GM10266 (cell line): Measurements from ENCODE around the gene UBXN10.

Experiments
- DNase-seq: peaks from one replicate; pipeline ENCODE4 v3.0.0; 2012; ENCODE audit errors: extremely low spot score
- TF ChIP-seq, protein P1 (sequence below): IDR thresholded peaks from 2 replicates; pipeline ENCODE4 v1.5.1; 2012; ENCODE audit warnings: mild to moderate bottlenecking, low read depth; ENCODE audit not compliant: control insufficient read depth, insufficient read depth; ENCODE audit errors: missing control alignments

UBXN10 gene

DNA sequence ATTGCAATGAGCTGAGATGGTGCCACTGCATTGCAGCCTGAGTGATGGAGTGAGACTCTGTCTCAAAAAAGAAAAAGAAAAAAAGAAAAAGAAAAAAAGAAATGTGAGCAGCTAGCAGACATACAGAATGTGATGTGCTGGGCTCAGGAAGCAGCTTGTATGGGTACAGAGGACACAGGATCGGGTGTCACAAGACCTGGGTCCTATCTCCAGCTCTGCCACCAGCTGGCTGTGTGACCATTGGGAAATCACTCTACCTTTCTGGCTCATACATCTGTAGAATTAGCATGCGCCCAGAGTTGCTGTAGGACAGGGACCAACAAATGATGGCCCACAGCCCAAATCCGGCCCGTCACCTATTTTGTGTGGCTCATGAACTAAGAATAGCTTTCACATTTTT, 3.8 kb downstream of the UBXN10 start:
- TF ChIP-seq, protein P1, sequence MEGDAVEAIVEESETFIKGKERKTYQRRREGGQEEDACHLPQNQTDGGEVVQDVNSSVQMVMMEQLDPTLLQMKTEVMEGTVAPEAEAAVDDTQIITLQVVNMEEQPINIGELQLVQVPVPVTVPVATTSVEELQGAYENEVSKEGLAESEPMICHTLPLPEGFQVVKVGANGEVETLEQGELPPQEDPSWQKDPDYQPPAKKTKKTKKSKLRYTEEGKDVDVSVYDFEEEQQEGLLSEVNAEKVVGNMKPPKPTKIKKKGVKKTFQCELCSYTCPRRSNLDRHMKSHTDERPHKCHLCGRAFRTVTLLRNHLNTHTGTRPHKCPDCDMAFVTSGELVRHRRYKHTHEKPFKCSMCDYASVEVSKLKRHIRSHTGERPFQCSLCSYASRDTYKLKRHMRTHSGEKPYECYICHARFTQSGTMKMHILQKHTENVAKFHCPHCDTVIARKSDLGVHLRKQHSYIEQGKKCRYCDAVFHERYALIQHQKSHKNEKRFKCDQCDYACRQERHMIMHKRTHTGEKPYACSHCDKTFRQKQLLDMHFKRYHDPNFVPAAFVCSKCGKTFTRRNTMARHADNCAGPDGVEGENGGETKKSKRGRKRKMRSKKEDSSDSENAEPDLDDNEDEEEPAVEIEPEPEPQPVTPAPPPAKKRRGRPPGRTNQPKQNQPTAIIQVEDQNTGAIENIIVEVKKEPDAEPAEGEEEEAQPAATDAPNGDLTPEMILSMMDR, result no peak
- DNase-seq, result no peak

DNA sequence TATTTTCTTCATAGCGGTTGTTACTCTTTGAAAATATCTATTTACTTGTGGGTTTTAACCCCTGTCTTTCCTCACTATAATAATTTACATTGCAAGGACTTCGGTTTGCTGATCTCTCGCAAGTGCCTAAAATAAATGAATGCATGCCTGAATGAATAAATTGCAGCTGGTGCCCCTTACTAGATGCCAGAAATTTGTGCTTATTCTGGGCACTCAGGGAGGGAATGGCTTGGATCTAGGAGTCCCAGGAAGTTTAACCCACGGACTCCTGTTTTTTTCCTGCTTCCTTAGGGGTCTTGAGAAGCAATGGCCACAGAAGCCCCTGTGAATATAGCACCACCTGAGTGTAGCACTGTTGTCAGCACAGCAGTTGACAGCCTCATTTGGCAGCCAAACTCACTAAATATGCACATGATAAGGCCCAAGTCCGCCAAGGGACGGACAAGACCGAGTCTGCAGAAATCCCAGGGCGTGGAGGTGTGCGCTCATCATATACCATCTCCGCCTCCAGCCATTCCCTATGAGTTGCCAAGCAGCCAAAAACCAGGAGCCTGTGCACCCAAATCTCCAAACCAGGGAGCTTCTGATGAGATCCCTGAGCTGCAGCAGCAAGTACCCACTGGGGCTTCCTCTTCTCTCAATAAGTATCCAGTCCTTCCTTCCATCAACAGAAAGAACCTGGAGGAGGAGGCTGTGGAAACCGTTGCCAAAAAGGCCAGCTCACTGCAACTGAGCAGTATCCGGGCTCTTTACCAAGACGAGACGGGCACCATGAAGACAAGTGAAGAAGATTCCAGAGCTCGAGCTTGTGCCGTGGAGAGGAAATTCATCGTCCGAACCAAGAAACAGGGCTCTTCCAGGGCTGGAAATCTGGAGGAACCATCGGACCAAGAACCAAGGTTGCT, 4.6 kb downstream of the UBXN10 start:
- TF ChIP-seq, protein P1, result no peak
- no peak for DNase-seq

DNA sequence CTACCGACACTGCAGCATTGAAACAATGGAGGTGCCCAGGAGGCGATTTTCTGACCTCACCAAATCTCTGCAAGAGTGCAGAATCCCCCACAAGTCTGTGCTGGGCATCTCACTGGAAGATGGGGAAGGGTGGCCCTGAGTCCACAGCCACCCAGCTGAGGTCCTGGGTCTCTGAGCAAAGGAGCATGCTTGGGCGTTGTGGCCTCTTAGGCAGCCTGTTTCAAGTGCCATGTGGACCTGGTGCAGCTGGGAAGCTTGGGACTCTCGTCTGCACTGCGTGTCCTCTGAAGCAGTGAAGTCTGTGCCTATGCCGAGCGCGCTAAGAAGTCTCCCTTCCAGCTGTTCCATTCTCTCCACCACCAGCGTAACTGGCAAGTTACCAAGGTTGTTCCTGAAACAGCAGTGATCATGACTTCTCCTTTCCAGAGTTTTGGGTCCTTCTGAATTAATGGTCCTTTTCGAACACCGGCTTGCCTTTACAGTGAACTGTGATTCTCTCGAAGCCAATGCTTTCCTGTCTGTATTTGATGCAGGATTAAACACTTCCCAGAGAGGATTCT, 5.5 kb downstream of the UBXN10 start:
- TF ChIP-seq, protein P1, result no peak
- DNase-seq, result no peak

DNA sequence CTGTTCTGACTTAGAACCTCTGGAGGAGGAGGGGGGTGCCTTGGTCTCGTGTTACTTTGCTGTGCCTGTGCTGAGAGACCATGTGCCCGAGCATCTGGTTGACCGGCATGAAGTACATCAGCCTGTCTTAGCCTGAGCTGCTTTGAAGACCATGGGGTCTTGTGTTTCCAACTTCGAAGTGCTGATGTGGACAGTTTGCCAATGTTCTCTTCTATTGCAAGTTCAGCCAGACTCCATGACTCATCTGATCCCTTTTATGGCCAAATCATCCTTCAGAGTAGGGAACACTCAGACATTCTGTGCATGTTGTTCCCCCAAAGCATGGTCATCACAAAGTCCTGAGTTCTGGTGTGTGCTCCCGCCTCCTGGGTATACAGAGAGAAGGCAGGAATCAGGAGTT, 6.5 kb downstream of the UBXN10 start:
- TF ChIP-seq, protein P1, result no peak
- no peak for DNase-seq

DNA sequence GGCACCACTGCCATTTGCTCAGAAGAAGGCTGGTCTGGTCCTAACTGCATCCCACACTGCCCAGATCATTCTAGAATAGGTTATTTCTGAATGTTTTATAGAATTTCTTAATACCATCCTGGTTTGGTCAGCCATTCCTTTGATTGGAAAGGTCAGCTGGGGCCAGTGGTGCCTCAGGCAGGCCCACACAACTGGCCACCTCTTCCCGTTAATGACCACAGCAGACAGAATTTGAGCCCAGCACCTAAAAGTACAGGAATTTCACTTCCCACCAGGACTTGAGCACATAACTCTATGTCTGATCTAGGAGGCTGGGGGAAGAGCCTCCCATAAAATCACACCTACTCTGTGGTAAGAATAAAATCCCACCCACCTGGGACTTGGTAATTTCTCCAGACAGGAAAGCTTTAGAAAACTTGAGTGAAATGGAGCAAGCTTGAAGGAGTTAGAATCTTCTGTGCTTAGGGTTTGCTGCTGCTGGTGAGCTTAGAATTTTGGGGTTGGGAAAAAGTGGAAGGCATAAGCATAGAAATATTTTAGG, 7.0 kb downstream of the UBXN10 start:
- DNase-seq, result no peak
- TF ChIP-seq, protein P1, result no peak

DNA sequence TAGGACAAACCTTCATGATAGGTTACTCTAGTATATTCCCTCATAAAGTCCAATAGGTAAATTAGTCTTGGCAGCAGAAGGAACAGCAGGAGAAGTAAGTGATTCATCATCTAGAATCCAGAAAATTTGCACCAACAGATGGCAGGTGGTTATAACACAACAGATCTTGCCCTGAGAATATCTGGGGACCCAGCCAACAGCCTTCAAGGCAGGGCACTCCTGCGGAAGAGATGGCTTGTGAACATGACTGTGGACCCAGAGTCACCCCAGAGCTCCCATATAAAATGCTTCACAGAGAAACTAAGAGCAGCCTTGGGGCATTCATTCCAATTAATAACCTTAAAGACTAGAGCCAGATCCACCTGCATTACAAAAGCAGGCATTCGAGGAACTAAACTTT, 8.3 kb downstream of the UBXN10 start:
- TF ChIP-seq, protein P1, result no peak
- no peak for DNase-seq
